Fibroblast of mammary gland (primary cell): ENCODE measurements around the gene KCNMB2.
"Not testable (repeated sequence)": the region's sequence is repeated elsewhere in the genome, so short reads cannot be mapped to it uniquely, and the experiment has no call there.

ENCODE experiments used
- DNase-seq: peaks from one replicate; pipeline ENCODE4 v3.0.0-alpha.2; 2010; ENCODE audit warnings: low read depth
- H3K4me3 ChIP-seq: 2 replicates; pipeline ENCODE4 v1.5.1; 2011; ENCODE audit warnings: low read depth, mild to moderate bottlenecking, low read length, moderate library complexity; ENCODE audit not compliant: control insufficient read depth
- TF ChIP-seq, protein P1 (sequence below): conservative IDR thresholded peaks from 2 replicates; pipeline ENCODE4 v1.5.1; 2011; ENCODE audit warnings: low read depth, low read length, inconsistent platforms; ENCODE audit not compliant: control insufficient read depth, insufficient read depth

The KCNMB2 gene

DNA sequence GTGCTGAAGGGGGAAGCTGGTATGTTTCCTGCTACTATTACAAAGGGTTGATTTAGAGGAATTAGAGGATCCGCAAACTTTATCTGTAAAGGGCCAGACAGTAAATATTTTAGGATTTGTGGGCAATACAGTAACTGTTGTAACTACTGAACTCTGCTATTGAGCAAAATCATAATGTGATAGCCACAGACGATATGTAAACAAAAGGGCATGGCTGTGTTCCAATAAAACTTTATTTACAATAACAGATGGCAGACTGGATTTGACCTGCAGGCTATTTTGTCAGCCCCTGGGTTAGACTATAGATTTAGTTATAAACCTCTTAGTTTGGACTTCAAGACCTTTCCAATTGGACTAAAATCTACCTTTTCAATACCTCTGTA is 27.8 kb upstream of the KCNMB2 start:
- TF ChIP-seq, protein P1, sequence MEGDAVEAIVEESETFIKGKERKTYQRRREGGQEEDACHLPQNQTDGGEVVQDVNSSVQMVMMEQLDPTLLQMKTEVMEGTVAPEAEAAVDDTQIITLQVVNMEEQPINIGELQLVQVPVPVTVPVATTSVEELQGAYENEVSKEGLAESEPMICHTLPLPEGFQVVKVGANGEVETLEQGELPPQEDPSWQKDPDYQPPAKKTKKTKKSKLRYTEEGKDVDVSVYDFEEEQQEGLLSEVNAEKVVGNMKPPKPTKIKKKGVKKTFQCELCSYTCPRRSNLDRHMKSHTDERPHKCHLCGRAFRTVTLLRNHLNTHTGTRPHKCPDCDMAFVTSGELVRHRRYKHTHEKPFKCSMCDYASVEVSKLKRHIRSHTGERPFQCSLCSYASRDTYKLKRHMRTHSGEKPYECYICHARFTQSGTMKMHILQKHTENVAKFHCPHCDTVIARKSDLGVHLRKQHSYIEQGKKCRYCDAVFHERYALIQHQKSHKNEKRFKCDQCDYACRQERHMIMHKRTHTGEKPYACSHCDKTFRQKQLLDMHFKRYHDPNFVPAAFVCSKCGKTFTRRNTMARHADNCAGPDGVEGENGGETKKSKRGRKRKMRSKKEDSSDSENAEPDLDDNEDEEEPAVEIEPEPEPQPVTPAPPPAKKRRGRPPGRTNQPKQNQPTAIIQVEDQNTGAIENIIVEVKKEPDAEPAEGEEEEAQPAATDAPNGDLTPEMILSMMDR: no peak
- no peak for DNase-seq
- H3K4me3 ChIP-seq: no peak overlapping the region

DNA sequence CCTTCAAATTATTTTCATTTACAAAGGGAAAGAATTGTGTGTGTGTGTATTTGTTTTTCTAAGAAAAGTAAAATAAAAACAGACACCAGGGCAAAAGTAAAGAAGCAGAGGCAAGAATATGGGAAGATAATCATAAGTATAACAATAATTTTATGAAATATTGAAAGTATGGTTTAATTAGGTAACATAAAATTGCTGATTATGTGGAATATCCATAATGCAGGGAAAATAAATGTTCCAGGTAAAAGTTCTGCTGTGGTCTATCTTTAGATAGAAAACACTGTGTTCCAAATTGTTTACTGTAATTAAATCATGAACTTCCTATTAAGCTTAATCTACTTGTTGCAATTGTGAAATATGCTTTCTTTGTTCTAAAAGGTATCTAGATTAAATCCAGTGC is 25.7 kb upstream of the KCNMB2 start:
- no peak overlapping the region for H3K4me3 ChIP-seq
- TF ChIP-seq, protein P1: no peak
- no peak for DNase-seq

DNA sequence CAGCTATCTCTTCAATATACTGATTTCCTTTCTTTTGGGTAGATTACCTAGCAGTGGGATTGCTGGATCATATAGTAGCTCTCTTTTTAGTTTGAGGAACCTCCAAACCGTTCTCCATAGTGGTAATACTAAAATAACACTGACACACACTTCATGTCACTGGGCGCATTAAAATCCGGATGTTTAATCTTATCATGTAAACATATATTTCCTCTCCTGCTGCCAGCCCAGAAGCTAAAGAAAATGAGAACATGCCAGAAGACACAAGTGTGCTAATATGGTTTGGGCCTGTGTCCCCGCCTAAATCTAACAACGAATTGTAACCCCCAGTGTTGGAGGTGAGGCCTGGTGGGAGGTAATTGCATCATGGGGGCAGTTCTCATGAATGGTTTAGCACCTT is 23.6 kb upstream of the KCNMB2 start:
- H3K4me3 ChIP-seq: no peak overlapping the region
- no peak for DNase-seq
- TF ChIP-seq, protein P1: no peak

DNA sequence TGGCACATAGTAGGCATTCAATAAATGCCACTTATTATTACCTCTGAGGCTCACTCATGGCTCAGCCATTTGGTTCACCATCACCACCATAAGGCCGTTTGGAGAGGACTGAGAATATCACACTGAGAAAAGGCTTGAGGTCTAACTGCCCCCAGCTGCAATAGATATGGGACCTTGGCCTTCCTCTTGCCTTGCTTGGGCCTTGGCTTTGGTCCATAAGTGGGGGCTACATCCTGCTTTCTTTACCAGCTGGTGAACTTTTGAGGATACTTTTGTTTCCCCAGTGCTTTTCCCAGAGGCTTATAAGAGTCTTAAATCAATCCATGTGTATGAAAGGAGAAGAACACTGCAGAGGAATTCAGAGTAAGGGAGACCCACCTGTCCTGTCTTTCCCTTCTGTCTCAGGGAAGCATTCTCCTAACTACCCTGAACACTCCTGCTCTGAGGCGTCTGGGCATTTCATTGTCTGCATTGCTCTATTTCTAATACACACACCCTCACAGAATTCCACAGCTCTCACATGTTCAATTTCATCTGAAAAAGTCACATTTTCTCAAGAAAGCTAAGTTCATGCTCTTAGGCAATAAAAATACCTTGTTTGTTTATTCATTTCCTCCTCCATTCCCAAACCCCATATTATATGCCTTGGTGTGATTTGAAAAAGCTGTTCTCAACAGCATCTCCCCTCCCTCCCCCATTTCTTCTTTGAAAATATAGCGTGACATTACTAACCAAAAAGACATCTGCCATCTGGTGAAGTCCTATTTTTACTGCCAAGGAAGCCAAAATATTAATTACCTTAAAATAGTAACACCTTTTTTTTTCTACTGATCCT is 22.5 kb upstream of the KCNMB2 start:
- no peak for DNase-seq
- TF ChIP-seq, protein P1: no peak
- H3K4me3 ChIP-seq: no peak overlapping the region

DNA sequence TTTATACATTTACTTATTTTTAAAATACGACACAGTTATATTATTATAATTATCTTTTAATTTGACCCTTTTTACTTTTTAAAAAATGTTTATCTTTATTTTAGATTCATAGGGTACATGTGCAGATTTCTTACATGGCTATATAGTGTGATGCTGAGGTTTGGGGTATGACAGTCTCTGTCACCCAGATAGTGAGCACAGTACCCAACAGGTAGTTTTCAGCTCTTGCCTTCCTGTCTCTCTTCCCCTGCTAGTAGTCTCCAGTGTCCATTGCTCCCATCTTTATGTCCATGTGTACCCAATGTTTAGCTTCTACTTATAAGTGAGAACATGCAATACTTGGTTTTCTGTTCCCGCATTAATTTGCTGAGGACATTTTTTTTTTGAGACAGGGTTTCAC is 21.8 kb upstream of the KCNMB2 start:
- no peak overlapping the region for H3K4me3 ChIP-seq
- TF ChIP-seq, protein P1: no peak
- DNase-seq: no peak

DNA sequence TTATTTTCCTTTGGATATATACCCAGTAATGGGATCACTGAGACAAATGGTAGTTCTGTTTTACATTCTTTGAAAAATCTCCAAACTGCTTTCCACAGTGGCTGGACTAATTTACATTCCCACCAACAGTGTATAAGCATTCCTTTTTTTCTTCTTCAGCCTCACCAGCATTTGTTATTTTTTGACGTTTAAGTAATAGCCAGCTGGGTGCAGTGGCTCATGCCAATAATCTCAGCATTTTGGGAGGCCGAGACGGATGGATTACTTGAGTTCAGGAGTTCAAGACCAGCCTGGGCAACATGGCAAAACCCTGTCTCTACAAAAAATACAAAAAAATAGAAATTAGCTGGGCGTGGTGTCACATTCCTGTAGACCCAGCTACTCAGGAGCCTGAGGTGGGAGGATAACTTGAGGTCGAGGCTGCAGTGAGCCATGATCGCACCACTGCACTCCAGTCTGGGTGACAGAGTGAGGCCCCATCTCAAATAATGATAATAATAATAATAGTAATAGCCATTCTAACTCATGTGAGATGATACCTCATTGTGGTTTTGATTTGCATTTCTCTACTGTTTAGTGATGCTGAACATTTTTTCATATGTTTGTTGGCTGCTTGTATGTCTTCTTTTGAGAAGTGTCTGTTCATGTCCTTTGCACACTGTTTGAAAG is 21.0 kb upstream of the KCNMB2 start:
- not testable (repeated sequence) for DNase-seq, H3K4me3 ChIP-seq

DNA sequence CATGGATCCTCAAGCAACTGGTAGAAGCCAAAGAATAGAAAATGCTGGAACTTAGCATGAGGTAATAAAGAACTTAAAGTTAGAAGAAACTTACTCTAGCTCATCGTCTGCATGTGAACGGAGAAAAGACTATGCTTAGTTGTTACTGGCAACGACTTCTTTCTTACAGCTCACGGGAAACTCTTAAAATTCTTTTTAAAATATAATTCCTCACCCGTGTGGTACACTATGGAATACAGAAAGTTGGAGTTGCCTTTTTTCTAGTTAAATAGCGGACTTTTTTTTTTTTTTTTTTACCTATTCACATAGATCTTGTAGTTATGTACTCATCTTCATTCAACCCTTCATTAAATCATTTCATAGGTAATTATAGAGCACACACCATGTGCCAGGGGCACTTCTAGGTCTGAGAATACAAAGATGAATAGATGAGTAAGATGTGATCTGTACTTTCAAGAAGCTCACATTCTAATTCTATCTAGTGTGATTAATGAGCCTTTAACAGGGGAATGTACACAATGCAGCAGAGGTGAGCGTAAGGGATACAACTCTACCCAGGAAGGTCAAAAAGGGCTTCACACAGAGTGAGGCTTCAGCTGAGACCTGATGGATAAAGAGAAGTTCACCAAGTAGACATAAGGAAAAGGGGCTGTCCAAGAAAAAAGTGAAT is 18.4 kb upstream of the KCNMB2 start:
- TF ChIP-seq, protein P1: no peak

More for the DNA sequence above, 18.4 kb upstream of the KCNMB2 start:
- DNase-seq: no peak
- no peak overlapping the region for H3K4me3 ChIP-seq
